Measurements from ENCODE around the gene ARHGAP42.

ARHGAP42 gene

GRCh38 chr11:100825626-100826025 is 138.5 kb downstream of the ARHGAP42 start:
- H3K27ac Mint-ChIP-seq = no peak overlapping the region
- H3K9me3 Mint-ChIP-seq = no peaks in the 10 kb centered on the region
- no peak overlapping the region for H3K4me3 Mint-ChIP-seq
- no peaks in the 10 kb centered on the region for H3K36me3 Mint-ChIP-seq (ENCODE audit: low read depth)
- H3K27me3 Mint-ChIP-seq (ENCODE audit: low read depth) = no peaks in the 10 kb centered on the region
- no peaks in the 10 kb centered on the region for H3K4me1 Mint-ChIP-seq (ENCODE audit: low read depth)

DNA sequence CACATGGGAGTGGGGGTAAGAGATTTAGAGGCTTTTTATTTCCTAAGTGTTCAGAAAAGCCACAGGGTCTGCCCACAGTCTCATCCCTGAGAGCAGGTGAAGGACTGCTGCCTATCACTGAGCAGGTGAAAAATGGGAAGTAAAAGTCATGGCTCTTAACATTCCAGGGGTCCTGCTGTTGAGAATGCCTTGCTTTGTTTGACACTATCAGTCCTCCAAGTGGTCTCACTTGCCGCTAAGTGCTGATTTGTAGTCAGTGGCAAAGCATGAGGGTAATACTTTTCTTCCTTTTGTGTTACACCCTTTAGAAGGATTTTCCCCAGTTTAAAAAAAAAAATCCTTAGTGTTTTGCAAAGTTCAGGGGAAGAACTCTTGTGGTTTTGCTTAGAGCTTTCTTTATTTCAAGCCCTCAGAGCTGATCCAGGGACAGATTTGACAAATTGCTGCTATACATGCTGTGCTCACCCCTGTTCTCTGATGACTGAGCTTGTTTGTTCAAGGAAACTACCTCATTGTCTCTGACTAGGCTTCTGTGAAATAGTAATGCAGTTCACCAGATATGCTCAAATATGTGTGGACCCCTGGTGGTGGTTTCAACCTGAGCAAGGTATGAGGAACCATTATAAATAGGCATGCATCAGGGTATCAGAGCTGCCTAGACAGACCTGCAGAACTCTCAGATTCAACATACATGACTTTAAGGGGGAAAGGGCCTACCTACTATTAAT is 141.0 kb downstream of the ARHGAP42 start:
- Mint-ChIP-seq H3K27ac (no peak overlapping the region), H3K36me3 (ENCODE audit: low read depth) (no peaks in the 10 kb centered on the region), H3K4me3 (no peak overlapping the region), H3K4me1 (ENCODE audit: low read depth) (no peaks in the 10 kb centered on the region), H3K9me3 (no peaks in the 10 kb centered on the region), H3K27me3 (ENCODE audit: low read depth) (no peaks in the 10 kb centered on the region)

- Mint-ChIP-seq H3K9me3 (no peaks in the 10 kb centered on the region), H3K27me3 (ENCODE audit: low read depth) (no peaks in the 10 kb centered on the region), H3K4me3 (no peak overlapping the region), H3K27ac (no peak overlapping the region), H3K36me3 (ENCODE audit: low read depth) (no peaks in the 10 kb centered on the region), H3K4me1 (ENCODE audit: low read depth) (no peaks in the 10 kb centered on the region)
These were observed 143.2 kb downstream of the ARHGAP42 start for GRCh38 chr11:100830274-100830673.

DNA sequence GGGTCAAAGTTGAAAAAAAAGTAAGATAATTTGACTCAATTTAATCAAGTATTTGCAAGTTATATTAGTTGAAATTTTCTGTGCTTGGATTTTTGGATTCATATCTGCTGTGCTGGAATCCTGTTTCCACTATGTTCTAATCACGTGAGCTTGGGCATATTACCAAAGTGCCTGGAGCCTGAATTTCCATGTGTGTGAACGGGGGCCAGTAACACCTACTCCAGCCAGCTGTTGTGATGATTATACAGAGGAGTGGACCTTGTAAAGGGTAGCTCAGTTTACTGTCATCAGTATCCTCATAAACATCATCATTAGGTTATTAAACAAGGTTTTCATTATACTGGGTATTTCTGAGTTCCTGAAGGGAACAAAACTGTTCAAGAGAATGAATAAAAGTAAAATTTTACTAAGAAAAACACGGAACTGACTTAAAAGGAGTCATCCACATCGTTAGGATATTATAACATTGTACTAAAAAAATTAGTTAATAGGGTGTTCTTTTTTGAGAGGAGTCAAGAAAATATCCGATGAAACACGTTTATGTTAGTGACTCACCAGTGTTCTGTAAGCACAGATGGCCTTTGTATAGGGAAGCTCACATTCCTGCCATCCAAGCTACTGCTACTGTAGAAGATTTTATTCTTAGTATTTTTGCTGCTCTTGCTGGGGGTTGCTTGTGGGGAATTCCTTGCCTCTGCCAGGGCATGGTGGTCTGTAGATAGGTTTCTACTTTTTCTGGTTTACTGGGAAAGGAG is 144.1 kb downstream of the ARHGAP42 start:
- Mint-ChIP-seq H3K27ac (no peak overlapping the region), H3K4me1 (ENCODE audit: low read depth) (no peaks in the 10 kb centered on the region), H3K4me3 (no peak overlapping the region), H3K36me3 (ENCODE audit: low read depth) (no peaks in the 10 kb centered on the region), H3K27me3 (ENCODE audit: low read depth) (no peaks in the 10 kb centered on the region), H3K9me3 (no peaks in the 10 kb centered on the region)

DNA sequence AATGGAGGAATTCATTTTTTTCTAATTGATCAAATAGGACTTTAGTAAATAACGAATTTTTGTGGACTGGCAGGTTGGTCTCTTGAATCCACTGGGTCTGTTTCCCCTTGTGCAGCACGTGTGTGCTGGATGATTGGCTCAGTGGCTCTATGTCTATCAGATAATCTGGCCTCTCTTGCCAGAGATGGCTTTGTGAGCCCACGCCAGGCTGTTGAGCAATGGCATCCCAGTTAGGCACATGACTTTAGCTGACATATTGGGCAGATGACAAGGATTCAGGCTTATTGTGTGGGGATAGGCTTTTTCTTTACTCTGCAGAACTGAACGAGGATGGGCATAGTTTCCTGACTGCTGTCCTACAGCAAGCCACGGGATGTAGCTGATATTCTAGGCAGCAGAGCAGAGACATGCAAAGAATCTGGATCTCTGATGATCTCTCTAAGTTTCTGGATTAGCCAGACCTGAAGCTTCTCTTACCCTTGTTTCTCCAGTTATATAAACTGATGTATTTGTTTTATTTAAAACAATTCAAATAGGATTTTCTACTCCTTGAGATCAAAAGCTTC is 144.9 kb downstream of the ARHGAP42 start:
- no peak overlapping the region for H3K4me3 Mint-ChIP-seq
- no peak overlapping the region for H3K27ac Mint-ChIP-seq
- no peaks in the 10 kb centered on the region for H3K4me1 Mint-ChIP-seq (ENCODE audit: low read depth)
- H3K9me3 Mint-ChIP-seq = no peaks in the 10 kb centered on the region
- H3K27me3 Mint-ChIP-seq (ENCODE audit: low read depth) = no peaks in the 10 kb centered on the region
- no peaks in the 10 kb centered on the region for H3K36me3 Mint-ChIP-seq (ENCODE audit: low read depth)

- Mint-ChIP-seq H3K27me3 (ENCODE audit: low read depth) (no peaks in the 10 kb centered on the region), H3K9me3 (no peaks in the 10 kb centered on the region), H3K4me3 (no peak overlapping the region), H3K36me3 (ENCODE audit: low read depth) (no peaks in the 10 kb centered on the region), H3K27ac (no peak overlapping the region), H3K4me1 (ENCODE audit: low read depth) (no peaks in the 10 kb centered on the region)
These were observed 145.7 kb downstream of the ARHGAP42 start for GRCh38 chr11:100832829-100833228.

GRCh38 chr11:100833276-100833675 is 146.2 kb downstream of the ARHGAP42 start:
- H3K4me1 Mint-ChIP-seq (ENCODE audit: low read depth) = no peaks in the 10 kb centered on the region
- H3K36me3 Mint-ChIP-seq (ENCODE audit: low read depth) = no peaks in the 10 kb centered on the region
- no peaks in the 10 kb centered on the region for H3K9me3 Mint-ChIP-seq
- no peak overlapping the region for H3K27ac Mint-ChIP-seq
- no peaks in the 10 kb centered on the region for H3K27me3 Mint-ChIP-seq (ENCODE audit: low read depth)
- H3K4me3 Mint-ChIP-seq = no peak overlapping the region

GRCh38 chr11:100835854-100836253 is 148.8 kb downstream of the ARHGAP42 start:
- Mint-ChIP-seq H3K27me3 (ENCODE audit: low read depth) (no peaks in the 10 kb centered on the region), H3K36me3 (ENCODE audit: low read depth) (no peaks in the 10 kb centered on the region), H3K4me1 (ENCODE audit: low read depth) (no peaks in the 10 kb centered on the region), H3K27ac (no peak overlapping the region), H3K9me3 (no peaks in the 10 kb centered on the region), H3K4me3 (no peak overlapping the region)

DNA sequence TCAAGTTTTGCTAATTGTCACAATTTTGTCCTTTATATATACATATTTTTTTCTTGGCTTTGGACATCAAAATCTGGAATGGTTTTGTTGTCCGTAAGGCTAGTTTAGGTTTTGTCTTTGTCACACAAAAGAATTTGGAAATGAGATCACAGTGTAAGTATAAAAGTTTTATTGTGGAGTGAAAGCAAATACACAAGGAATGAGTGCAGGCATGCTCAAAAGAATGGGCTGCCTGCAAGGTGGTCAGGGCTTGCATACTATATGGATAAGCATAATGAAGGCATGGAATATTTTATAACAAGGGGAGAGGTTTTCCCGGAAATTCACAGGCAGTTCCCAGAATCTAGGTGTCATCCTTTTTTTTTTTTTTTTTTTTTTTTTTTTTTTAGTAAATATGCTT is 150.2 kb downstream of the ARHGAP42 start:
- no peaks in the 10 kb centered on the region for H3K4me1 Mint-ChIP-seq (ENCODE audit: low read depth)
- no peak overlapping the region for H3K27ac Mint-ChIP-seq

DNA sequence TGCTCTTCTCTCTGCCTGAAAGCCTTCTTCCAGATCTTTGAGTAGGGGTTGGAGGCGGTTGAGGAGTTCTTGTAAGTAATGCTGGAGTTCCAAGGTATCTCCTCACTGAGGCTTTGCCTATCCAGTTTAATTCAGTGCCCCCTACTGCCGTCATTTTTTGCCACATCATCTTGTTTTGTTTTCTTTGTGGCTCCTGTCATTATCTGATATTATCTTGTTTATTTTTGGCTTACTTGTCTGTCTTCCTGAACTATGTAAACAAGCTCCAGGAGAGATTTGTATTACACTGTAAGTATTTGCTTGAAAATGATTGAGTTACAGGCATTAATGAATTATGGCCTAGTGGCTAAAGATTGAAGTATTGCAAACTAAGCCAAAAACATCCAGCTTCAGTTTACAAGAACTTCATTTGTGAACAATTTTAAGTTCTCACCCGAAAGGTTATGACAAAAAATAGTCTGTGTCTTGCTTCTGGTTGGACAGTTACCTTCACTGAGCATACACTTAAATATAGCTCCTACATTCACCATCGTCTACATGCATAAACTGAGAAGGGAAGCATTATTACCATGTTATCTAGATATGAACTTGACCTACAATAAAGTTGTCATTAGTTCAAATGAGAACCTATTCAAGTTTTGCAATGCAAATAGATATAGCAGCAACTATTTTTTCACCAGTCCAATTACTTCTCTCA is 154.8 kb downstream of the ARHGAP42 start:
- no peaks in the 10 kb centered on the region for H3K27me3 Mint-ChIP-seq (ENCODE audit: low read depth)
- no peaks in the 10 kb centered on the region for H3K4me1 Mint-ChIP-seq (ENCODE audit: low read depth)
- H3K36me3 Mint-ChIP-seq (ENCODE audit: low read depth) = no peaks in the 10 kb centered on the region
- H3K9me3 Mint-ChIP-seq = no peaks in the 10 kb centered on the region
- H3K27ac Mint-ChIP-seq = no peak overlapping the region
- H3K4me3 Mint-ChIP-seq = no peak overlapping the region

More for the DNA sequence above, 150.2 kb downstream of the ARHGAP42 start:
- no peaks in the 10 kb centered on the region for H3K36me3 Mint-ChIP-seq (ENCODE audit: low read depth)
- no peaks in the 10 kb centered on the region for H3K27me3 Mint-ChIP-seq (ENCODE audit: low read depth)
- H3K9me3 Mint-ChIP-seq = no peaks in the 10 kb centered on the region
- H3K4me3 Mint-ChIP-seq = no peak overlapping the region

DNA sequence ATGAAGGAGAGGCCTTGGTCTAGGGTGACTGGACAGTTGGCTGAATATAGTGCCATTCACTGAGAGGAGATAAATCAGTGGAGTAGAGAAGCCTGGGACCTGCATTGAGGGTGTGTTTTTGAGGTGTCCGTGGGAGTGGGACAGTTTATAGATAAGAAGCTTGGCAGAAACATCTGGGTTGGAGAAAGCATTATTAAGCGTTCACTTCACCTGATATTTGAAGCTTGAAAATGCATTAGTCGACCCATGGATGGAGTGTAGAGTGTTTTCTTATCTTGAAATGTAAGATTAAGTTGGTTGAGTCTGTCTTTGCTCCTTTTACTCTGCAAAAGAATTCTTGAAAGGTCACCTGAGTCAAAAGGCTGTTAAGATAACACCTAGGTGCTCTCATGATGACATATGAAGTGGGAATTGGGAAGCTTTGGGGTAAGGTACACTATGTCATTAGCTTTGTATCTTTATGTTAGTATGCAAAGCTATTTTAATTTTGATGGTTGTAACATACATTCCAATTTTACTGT is 160.7 kb downstream of the ARHGAP42 start:
- Mint-ChIP-seq H3K4me1 (ENCODE audit: low read depth) (no peaks in the 10 kb centered on the region), H3K9me3 (no peaks in the 10 kb centered on the region), H3K4me3 (no peak overlapping the region), H3K27me3 (ENCODE audit: low read depth) (no peaks in the 10 kb centered on the region), H3K36me3 (ENCODE audit: low read depth) (no peaks in the 10 kb centered on the region), H3K27ac (no peak overlapping the region)

- Mint-ChIP-seq H3K36me3 (ENCODE audit: low read depth) (no peaks in the 10 kb centered on the region), H3K4me3 (no peak overlapping the region), H3K9me3 (no peaks in the 10 kb centered on the region), H3K4me1 (ENCODE audit: low read depth) (no peaks in the 10 kb centered on the region), H3K27ac (no peak overlapping the region), H3K27me3 (ENCODE audit: low read depth) (no peaks in the 10 kb centered on the region)
These were observed 162.2 kb downstream of the ARHGAP42 start for GRCh38 chr11:100849009-100849900.

DNA sequence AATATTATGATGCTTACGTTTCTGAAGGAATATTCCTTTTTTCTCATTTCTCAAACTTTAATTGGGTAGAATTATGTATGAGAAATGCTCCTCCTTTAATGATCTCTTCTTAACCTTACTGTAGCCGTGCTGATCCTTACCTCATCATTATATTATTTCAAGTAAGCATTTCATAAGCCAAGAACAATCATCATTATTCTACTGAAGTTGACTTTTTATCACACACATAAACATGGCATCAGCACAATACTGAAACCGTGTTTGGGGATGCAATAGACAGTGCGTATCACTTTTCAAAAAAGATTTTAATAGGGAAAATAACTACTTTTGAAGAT is 162.8 kb downstream of the ARHGAP42 start:
- Mint-ChIP-seq H3K9me3 (no peaks in the 10 kb centered on the region), H3K4me1 (ENCODE audit: low read depth) (no peaks in the 10 kb centered on the region), H3K36me3 (ENCODE audit: low read depth) (no peaks in the 10 kb centered on the region), H3K4me3 (no peak overlapping the region), H3K27me3 (ENCODE audit: low read depth) (no peaks in the 10 kb centered on the region), H3K27ac (no peak overlapping the region)

GRCh38 chr11:100851147-100851546 is 164.1 kb downstream of the ARHGAP42 start:
- H3K36me3 Mint-ChIP-seq (ENCODE audit: low read depth) = no peaks in the 10 kb centered on the region
- no peaks in the 10 kb centered on the region for H3K4me1 Mint-ChIP-seq (ENCODE audit: low read depth)
- no peak overlapping the region for H3K27ac Mint-ChIP-seq
- no peak overlapping the region for H3K4me3 Mint-ChIP-seq
- H3K27me3 Mint-ChIP-seq (ENCODE audit: low read depth) = no peaks in the 10 kb centered on the region
- no peaks in the 10 kb centered on the region for H3K9me3 Mint-ChIP-seq

Data from T-helper 1 cell treated with Interleukin-12 subunit alpha and Interleukin-12 subunit beta and Interleukin-4 antibody, amounts not matched to agents 30 μg/mL and 1 μg/mL, for 36 hours (primary cell).